ENCODE results near the gene COL20A1. TPM values are rescaled to one million over a fixed set of nuclear protein-coding genes. Genes with fewer than 3 reads are reported as not detected.

COL20A1 gene
- total and polyA plus RNA-seq, 2 of the 13 experiments (the other 11 are each of a cell fraction or from before 2014, with no cell fraction given) = not detected

- Histone ChIP-seq H4K20me1 (ENCODE audit: insufficient read depth, low read length) (peaks cover 9% of the 10 kb centered on the region; the same call in 1 of the 2 replicates), H3K9ac (ENCODE audit: insufficient read depth, low read depth, low read length) (no peak overlapping the region), H3K79me2 (ENCODE audit: insufficient read depth, low read length) (no peaks in the 10 kb centered on the region), H3K4me2 (ENCODE audit: low read depth, low read length) (no peak overlapping the region), H3K9me3 (ENCODE audit: low read length) (no peaks in the 10 kb centered on the region), H3K27ac (ENCODE audit: extremely low read length, insufficient read depth, low read length) (no peak overlapping the region), H3K4me1 (ENCODE audit: insufficient read depth, low read length) (peaks cover 15% of the 10 kb centered on the region), H3K36me3 (replicated peaks in 1 of 2; ENCODE audit: control insufficient read depth in 1 of 2, insufficient read depth in 2 of 2, low read length in 2 of 2) (peaks cover 29 to 33% of the 10 kb centered on the region in 2 experiments), H3K4me3 (replicated peaks in 1 of 3; ENCODE audit: insufficient read depth in 1 of 3, low read depth in 2 of 3, low read length in 3 of 3) (no peak overlapping the region), H2AFZ (ENCODE audit: low read length) (no peak overlapping the region), H3K27me3 (ENCODE audit: control insufficient read depth in 1 of 2, insufficient read depth in 2 of 2, low read length in 2 of 2) (peaks cover under 1 to 19% of the 10 kb centered on the region in 2 experiments; a peak in 3 of 5 replicates)
- BruUV-seq (replicated peaks) = TSS peak; percentile 33
- no peak for FAIRE-seq
- DNase-seq (ENCODE audit: low spot score) = no peak
- ChIA-PET CTCF (ENCODE audit: low intra/inter-chr PET ratio, low total read pairs) (no interaction called here), POLR2A (no interaction called here)
- WGBS (ENCODE audit: low lambda C conversion rate) = 93% methylated on average over 28 of the region's 28 CpGs
- intact Hi-C loops (cut with micrococcal nuclease; ENCODE audit: unreplicated experiment) = no loop called here
- ATAC-seq = no peak
- in situ Hi-C loops (cut with HindIII; ENCODE audit: extremely low pct_ligation_motif_present, low pct_unique_long_range_greater_than_20kb) = no loop called here
- no peak for TF ChIP-seq ZNF672 (CRISPR knock-in tag; IDR thresholded peaks at IDR 0.05)
- TF ChIP-seq ZNF296 (CRISPR knock-in tag; conservative IDR thresholded peaks at IDR 0.05) = no peak
- TF ChIP-seq ZNF292 (CRISPR knock-in tag; IDR thresholded peaks at IDR 0.05; ENCODE audit: borderline replicate concordance, low read depth) = no peak
- no peak for TF ChIP-seq ZNF441 (CRISPR knock-in tag; IDR thresholded peaks at IDR 0.05; ENCODE audit: borderline replicate concordance)
- TF ChIP-seq MAFG (CRISPR knock-in tag; IDR thresholded peaks at IDR 0.05) = no peak
- TF ChIP-seq ZNF205 (CRISPR knock-in tag; IDR thresholded peaks at IDR 0.05) = no peak
- no peak for TF ChIP-seq XRCC5 (optimal IDR thresholded peaks at IDR 0.05; ENCODE audit: low read length)
- TF ChIP-seq BCLAF1 (IDR thresholded peaks at IDR 0.05) = no peak
- TF ChIP-seq BHLHE40 (IDR thresholded peaks at IDR 0.05; ENCODE audit: low read length) = no peak
- TF ChIP-seq FOXA1 (IDR thresholded peaks at IDR 0.05) = no peak
- TF ChIP-seq FOXA1 (CRISPR knock-in tag; IDR thresholded peaks at IDR 0.05) = no peak
- TF ChIP-seq ZNF777 (CRISPR knock-in tag; IDR thresholded peaks at IDR 0.05) = no peak
- TF ChIP-seq ZNF232 (CRISPR knock-in tag; IDR thresholded peaks at IDR 0.05; ENCODE audit: borderline replicate concordance) = no peak
- no peak for TF ChIP-seq RBAK (CRISPR knock-in tag; IDR thresholded peaks at IDR 0.05)
- TF ChIP-seq EHMT2 (IDR thresholded peaks at IDR 0.05; ENCODE audit: borderline replicate concordance, low read depth, low read length) = no peak
- TF ChIP-seq ZNF530 (CRISPR knock-in tag; IDR thresholded peaks at IDR 0.05; ENCODE audit: low read depth) = no peak
- TF ChIP-seq, protein P1, sequence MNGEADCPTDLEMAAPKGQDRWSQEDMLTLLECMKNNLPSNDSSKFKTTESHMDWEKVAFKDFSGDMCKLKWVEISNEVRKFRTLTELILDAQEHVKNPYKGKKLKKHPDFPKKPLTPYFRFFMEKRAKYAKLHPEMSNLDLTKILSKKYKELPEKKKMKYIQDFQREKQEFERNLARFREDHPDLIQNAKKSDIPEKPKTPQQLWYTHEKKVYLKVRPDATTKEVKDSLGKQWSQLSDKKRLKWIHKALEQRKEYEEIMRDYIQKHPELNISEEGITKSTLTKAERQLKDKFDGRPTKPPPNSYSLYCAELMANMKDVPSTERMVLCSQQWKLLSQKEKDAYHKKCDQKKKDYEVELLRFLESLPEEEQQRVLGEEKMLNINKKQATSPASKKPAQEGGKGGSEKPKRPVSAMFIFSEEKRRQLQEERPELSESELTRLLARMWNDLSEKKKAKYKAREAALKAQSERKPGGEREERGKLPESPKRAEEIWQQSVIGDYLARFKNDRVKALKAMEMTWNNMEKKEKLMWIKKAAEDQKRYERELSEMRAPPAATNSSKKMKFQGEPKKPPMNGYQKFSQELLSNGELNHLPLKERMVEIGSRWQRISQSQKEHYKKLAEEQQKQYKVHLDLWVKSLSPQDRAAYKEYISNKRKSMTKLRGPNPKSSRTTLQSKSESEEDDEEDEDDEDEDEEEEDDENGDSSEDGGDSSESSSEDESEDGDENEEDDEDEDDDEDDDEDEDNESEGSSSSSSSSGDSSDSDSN (CRISPR knock-in tag; IDR thresholded peaks at IDR 0.05) = no peak
- TF ChIP-seq AGO2 (optimal IDR thresholded peaks at IDR 0.05; ENCODE audit: low read depth, low read length) = peak; percentile 81
- TF ChIP-seq AKAP8 (CRISPR knock-in tag; IDR thresholded peaks at IDR 0.05) = 0 out of 2 replicates have a peak, but pooled peaks have one; percentile 15
- no peak for TF ChIP-seq CREBL2 (CRISPR knock-in tag; IDR thresholded peaks at IDR 0.05; ENCODE audit: borderline replicate concordance)
- no peak for TF ChIP-seq PHF21A (CRISPR knock-in tag; IDR thresholded peaks at IDR 0.05)
- TF ChIP-seq TEAD3 (CRISPR knock-in tag; optimal IDR thresholded peaks at IDR 0.05; ENCODE audit: borderline replicate concordance) = no peak
- TF ChIP-seq ZNF564 (CRISPR knock-in tag; IDR thresholded peaks at IDR 0.05) = no peak
Measured at GRCh38 chr20:63288581-63289251, 4.3 kb upstream of the COL20A1 start.
